ENCODE results near the gene RNF25.

The RNF25 gene, protein sequence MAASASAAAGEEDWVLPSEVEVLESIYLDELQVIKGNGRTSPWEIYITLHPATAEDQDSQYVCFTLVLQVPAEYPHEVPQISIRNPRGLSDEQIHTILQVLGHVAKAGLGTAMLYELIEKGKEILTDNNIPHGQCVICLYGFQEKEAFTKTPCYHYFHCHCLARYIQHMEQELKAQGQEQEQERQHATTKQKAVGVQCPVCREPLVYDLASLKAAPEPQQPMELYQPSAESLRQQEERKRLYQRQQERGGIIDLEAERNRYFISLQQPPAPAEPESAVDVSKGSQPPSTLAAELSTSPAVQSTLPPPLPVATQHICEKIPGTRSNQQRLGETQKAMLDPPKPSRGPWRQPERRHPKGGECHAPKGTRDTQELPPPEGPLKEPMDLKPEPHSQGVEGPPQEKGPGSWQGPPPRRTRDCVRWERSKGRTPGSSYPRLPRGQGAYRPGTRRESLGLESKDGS

DNA sequence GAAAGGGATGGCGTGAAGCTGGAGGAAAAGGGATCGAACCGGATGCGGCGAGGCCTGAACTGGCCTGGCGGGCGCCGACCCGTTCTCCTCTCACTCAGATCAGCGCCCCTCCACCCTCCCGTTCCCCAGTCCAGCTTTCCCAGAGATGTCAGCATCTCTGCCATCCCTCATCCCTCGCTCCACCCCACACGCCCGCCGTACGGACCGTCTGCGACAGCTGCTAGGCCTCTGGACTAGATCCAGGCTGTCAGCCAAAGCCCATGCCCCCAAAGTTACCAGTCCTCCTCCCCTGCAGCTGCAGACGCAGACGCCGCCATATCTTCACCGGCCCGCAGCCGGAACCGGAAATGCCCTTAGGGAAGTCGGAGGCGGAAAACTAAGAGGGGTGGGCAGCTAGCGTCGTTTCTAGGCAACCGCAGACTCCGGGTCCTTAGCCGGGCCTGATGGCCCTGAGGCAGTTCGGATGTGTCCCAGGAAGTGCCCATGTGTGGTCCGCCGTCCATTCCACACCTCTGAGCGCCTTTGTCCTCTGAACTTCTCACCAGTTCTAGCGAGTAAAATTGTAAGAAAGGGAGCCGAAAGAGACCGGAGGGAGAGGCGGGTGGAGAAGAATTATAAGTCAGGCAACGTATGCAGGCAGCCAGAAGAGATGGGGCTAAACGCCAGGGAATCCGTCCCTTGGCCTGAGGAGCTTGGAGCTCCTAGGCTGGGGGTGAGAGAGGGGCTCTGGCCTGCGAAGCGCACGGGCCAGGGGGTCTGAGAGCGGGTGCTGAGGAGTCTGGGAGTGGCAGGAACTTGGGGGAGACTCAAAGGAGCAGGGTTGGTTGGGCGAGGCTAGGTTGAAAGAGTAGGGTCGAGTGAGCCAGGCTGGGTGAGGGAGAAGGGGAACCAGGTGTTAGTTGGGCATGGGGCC is at the start of gene RNF25, which contains the start of gene STK36:
Gene RNF25, minus strand, starts transcription at position 349 of the 913 bp plus-strand sequence. Its CDS starts 32 bp downstream, at position 317.
Gene STK36, plus strand, starts transcription at position 433 of the 913 bp plus-strand sequence. CDS start 744 bp downstream, outside the sequence.
- no peaks in the 10 kb centered on the region for H3K27me3 ChIP-seq
- peaks cover 14 to 16% of the 10 kb centered on the region in 2 experiments for H3K4me1 ChIP-seq (ENCODE audit: control insufficient read depth in 1 of 2, insufficient read depth in 1 of 2, low read depth in 1 of 2, low read length in 1 of 2)
- peaks cover 15% of the 10 kb centered on the region for H3K36me3 ChIP-seq
- TF ChIP-seq, protein P1, sequence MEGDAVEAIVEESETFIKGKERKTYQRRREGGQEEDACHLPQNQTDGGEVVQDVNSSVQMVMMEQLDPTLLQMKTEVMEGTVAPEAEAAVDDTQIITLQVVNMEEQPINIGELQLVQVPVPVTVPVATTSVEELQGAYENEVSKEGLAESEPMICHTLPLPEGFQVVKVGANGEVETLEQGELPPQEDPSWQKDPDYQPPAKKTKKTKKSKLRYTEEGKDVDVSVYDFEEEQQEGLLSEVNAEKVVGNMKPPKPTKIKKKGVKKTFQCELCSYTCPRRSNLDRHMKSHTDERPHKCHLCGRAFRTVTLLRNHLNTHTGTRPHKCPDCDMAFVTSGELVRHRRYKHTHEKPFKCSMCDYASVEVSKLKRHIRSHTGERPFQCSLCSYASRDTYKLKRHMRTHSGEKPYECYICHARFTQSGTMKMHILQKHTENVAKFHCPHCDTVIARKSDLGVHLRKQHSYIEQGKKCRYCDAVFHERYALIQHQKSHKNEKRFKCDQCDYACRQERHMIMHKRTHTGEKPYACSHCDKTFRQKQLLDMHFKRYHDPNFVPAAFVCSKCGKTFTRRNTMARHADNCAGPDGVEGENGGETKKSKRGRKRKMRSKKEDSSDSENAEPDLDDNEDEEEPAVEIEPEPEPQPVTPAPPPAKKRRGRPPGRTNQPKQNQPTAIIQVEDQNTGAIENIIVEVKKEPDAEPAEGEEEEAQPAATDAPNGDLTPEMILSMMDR (IDR thresholded peaks at IDR 0.05), result no peak
- H3K27ac ChIP-seq, result peak within 1 kb of the TSS; percentile 71
- no peaks in the 10 kb centered on the region for H3K9me3 ChIP-seq
- H3K4me3 ChIP-seq (ENCODE audit: low read depth in 1 of 2, low read length in 1 of 2), result peak within 1 kb of the TSS; percentile 93 to 94

DNA sequence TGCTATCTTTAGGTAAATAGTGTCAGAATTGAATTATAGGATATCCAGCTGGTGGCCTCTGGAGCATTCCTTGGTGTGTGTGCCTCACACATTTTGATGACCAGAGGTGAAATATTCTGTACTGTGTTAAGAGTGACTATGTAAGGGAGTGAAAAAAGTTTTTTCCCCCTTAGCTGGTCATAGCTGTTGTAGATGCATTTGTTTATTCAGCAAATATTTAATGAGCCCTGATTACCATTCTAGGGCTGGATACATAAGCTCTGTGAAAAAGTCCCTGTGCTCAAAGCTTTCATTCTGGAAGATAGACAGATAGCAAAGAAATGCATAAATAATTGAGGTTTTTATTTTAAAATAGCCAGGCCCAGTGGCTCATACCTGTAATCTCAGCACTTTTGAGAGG is 49.7 kb upstream of the RNF25 start:
- Histone ChIP-seq H3K4me1 (ENCODE audit: control insufficient read depth in 1 of 2, insufficient read depth in 1 of 2, low read depth in 1 of 2, low read length in 1 of 2) (no peaks in the 10 kb centered on the region), H3K36me3 (no peaks in the 10 kb centered on the region), H3K27ac (no peak overlapping the region), H3K27me3 (no peaks in the 10 kb centered on the region), H3K9me3 (no peaks in the 10 kb centered on the region), H3K4me3 (ENCODE audit: low read depth in 1 of 2, low read length in 1 of 2) (no peak overlapping the region)
- TF ChIP-seq, protein P1 (IDR thresholded peaks at IDR 0.05), result no peak

DNA sequence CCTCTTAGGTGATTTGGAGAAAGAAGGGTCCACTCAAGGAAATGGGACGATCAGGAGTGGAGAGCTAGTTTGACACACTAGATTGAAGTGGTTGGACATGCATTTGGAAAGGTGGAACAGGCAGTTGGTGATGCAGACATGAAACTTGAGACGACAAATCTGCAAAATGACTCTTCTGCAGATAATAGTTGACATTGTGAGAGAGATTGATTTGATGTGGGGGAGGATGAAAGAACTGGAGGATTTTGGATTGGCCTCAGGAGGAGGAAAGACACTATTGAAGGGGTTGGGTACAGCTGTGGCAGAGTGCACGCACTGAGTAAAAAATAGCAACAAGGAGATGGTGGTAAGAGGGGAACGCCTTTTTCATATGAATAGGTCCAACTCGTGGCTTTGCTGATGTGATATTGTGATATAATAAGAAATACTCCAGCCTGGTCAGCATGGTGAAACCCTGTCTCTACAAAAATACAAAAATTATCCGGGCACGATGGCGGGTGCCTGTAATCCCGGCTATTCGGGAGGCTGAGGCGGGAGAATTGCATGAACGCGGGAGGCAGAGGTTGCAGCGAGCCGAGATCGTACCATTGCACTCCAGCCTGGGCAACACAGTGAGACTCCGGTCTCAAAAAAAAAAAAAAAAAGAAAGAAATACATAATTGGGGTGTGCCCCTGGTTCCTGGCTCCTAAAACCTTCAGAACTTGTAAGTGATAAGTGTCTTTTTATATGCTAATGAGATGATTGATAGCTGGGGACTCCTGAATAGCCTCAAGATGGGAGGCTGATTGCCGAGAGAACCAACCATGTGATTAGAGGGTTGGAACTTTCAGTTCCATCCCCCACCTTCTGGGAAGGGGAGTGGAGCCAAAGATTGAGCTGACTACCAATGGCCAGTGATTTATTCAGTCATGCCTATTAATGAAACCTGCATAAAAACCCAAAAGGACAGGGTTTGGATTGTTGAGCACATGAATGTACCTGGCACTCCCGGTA is 48.5 kb upstream of the RNF25 start:
- TF ChIP-seq, protein P1 (IDR thresholded peaks at IDR 0.05), result no peak
- no peak overlapping the region for H3K27ac ChIP-seq
- H3K27me3 ChIP-seq, result no peaks in the 10 kb centered on the region
- no peaks in the 10 kb centered on the region for H3K9me3 ChIP-seq
- H3K36me3 ChIP-seq, result no peaks in the 10 kb centered on the region
- peaks cover 0 to 1% of the 10 kb centered on the region in 2 experiments for H3K4me1 ChIP-seq (ENCODE audit: control insufficient read depth in 1 of 2, insufficient read depth in 1 of 2, low read depth in 1 of 2, low read length in 1 of 2)
- no peak overlapping the region for H3K4me3 ChIP-seq (ENCODE audit: low read depth in 1 of 2, low read length in 1 of 2)

DNA sequence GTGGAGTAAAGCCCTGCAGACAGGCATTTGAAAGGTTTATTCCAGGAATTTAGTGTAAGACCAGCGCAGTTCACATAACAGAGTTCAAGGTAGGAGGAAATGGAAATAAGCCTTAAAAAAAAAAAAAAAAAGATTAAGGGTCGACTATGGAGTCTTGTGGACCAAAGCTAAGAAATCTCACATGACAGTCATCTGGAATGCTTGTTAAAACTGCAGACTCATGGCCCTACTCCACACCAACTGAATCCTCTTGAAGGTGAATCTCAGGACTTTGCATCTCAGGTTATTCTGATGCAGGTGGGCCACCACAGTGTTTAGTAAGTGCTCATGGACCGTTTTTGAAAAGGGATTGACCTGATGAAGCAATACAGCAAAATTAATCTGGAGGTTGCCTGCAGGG is 47.7 kb upstream of the RNF25 start:
- Histone ChIP-seq H3K4me3 (ENCODE audit: low read depth in 1 of 2, low read length in 1 of 2) (no peak overlapping the region), H3K27ac (no peak overlapping the region), H3K36me3 (no peaks in the 10 kb centered on the region), H3K4me1 (ENCODE audit: control insufficient read depth in 1 of 2, insufficient read depth in 1 of 2, low read depth in 1 of 2, low read length in 1 of 2) (peaks cover 0 to 3% of the 10 kb centered on the region in 2 experiments), H3K27me3 (no peaks in the 10 kb centered on the region), H3K9me3 (no peaks in the 10 kb centered on the region)
- TF ChIP-seq, protein P1 (IDR thresholded peaks at IDR 0.05), result no peak
